ENCODE measurements around the gene ITPR1. TPM values are rescaled to one million over a fixed set of nuclear protein-coding genes. Genes with fewer than 3 reads are reported as not detected.

ITPR1 gene
- total RNA-seq, 1 experiment from 2014 or later: 13.8 TPM

GRCh38 chr3:4846543-4846942 is 353.4 kb downstream of the ITPR1 start:
- DNase-seq (ENCODE audit: low read depth): no peak
- in situ Hi-C loops (cut with HindIII; ENCODE audit: low pct_unique_long_range_greater_than_20kb, low sequenced_read_pairs): no loop called here

GRCh38 chr3:4848176-4848825 is 355.2 kb downstream of the ITPR1 start:
- in situ Hi-C loops (cut with HindIII; ENCODE audit: low pct_unique_long_range_greater_than_20kb, low sequenced_read_pairs): no loop called here
- no peak for DNase-seq (ENCODE audit: low read depth)

- in situ Hi-C loops (cut with HindIII; ENCODE audit: low pct_unique_long_range_greater_than_20kb, low sequenced_read_pairs): no loop called here
- no peak for DNase-seq (ENCODE audit: low read depth)
Measured at GRCh38 chr3:4849136-4849535, 356.0 kb downstream of the ITPR1 start.

- in situ Hi-C loops (cut with HindIII; ENCODE audit: low pct_unique_long_range_greater_than_20kb, low sequenced_read_pairs): no loop called here
- DNase-seq (ENCODE audit: low read depth): no peak
Measured at GRCh38 chr3:4849739-4850138, 356.6 kb downstream of the ITPR1 start.

- DNase-seq (ENCODE audit: low read depth): no peak
- in situ Hi-C loops (cut with HindIII; ENCODE audit: low pct_unique_long_range_greater_than_20kb, low sequenced_read_pairs): no loop called here
Measured at GRCh38 chr3:4850211-4850927, 357.2 kb downstream of the ITPR1 start.

GRCh38 chr3:4850928-4851265 is 357.7 kb downstream of the ITPR1 start:
- in situ Hi-C loops (cut with HindIII; ENCODE audit: low pct_unique_long_range_greater_than_20kb, low sequenced_read_pairs): no loop called here

GRCh38 chr3:4852780-4853748 is 359.9 kb downstream of the ITPR1 start:
- in situ Hi-C loops (cut with HindIII; ENCODE audit: low pct_unique_long_range_greater_than_20kb, low sequenced_read_pairs): no loop called here
- no peak for DNase-seq (ENCODE audit: low read depth)

More at GRCh38 chr3:4850928-4851265, 357.7 kb downstream of the ITPR1 start:
- DNase-seq (ENCODE audit: low read depth): no peak

- in situ Hi-C loops (cut with HindIII; ENCODE audit: low pct_unique_long_range_greater_than_20kb, low sequenced_read_pairs): no loop called here
- DNase-seq (ENCODE audit: low read depth): no peak
Measured at GRCh38 chr3:4853749-4854140, 360.6 kb downstream of the ITPR1 start.

- DNase-seq (ENCODE audit: low read depth): no peak
- in situ Hi-C loops (cut with HindIII; ENCODE audit: low pct_unique_long_range_greater_than_20kb, low sequenced_read_pairs): no loop called here
Measured at GRCh38 chr3:4855676-4856075, 362.5 kb downstream of the ITPR1 start.

GRCh38 chr3:4856136-4856535 is 363.0 kb downstream of the ITPR1 start:
- in situ Hi-C loops (cut with HindIII; ENCODE audit: low pct_unique_long_range_greater_than_20kb, low sequenced_read_pairs): no loop called here
- no peak for DNase-seq (ENCODE audit: low read depth)

- in situ Hi-C loops (cut with HindIII; ENCODE audit: low pct_unique_long_range_greater_than_20kb, low sequenced_read_pairs): no loop called here
- DNase-seq (ENCODE audit: low read depth): no peak
Measured at GRCh38 chr3:4856564-4856963, 363.4 kb downstream of the ITPR1 start.

GRCh38 chr3:4856986-4857385 is 363.8 kb downstream of the ITPR1 start:
- in situ Hi-C loops (cut with HindIII; ENCODE audit: low pct_unique_long_range_greater_than_20kb, low sequenced_read_pairs): no loop called here
- DNase-seq (ENCODE audit: low read depth): no peak

- no peak for DNase-seq (ENCODE audit: low read depth)
- in situ Hi-C loops (cut with HindIII; ENCODE audit: low pct_unique_long_range_greater_than_20kb, low sequenced_read_pairs): no loop called here
Measured at GRCh38 chr3:4859788-4860187, 366.6 kb downstream of the ITPR1 start.

- in situ Hi-C loops (cut with HindIII; ENCODE audit: low pct_unique_long_range_greater_than_20kb, low sequenced_read_pairs): no loop called here
Measured at GRCh38 chr3:4862973-4863372, 369.8 kb downstream of the ITPR1 start.

GRCh38 chr3:4864503-4864902 is 371.4 kb downstream of the ITPR1 start:
- in situ Hi-C loops (cut with HindIII; ENCODE audit: low pct_unique_long_range_greater_than_20kb, low sequenced_read_pairs): no loop called here

More at GRCh38 chr3:4862973-4863372, 369.8 kb downstream of the ITPR1 start:
- DNase-seq (ENCODE audit: low read depth): no peak

GRCh38 chr3:4865714-4866113 is 372.6 kb downstream of the ITPR1 start:
- no peak for DNase-seq (ENCODE audit: low read depth)

More at GRCh38 chr3:4864503-4864902, 371.4 kb downstream of the ITPR1 start:
- no peak for DNase-seq (ENCODE audit: low read depth)

GRCh38 chr3:4866866-4867265 is 373.7 kb downstream of the ITPR1 start:
- peak; percentile 16 for DNase-seq (ENCODE audit: low read depth)
- in situ Hi-C loops (cut with HindIII; ENCODE audit: low pct_unique_long_range_greater_than_20kb, low sequenced_read_pairs): no loop called here

More at GRCh38 chr3:4865714-4866113, 372.6 kb downstream of the ITPR1 start:
- in situ Hi-C loops (cut with HindIII; ENCODE audit: low pct_unique_long_range_greater_than_20kb, low sequenced_read_pairs): no loop called here

- in situ Hi-C loops (cut with HindIII; ENCODE audit: low pct_unique_long_range_greater_than_20kb, low sequenced_read_pairs): no loop called here
- no peak for DNase-seq (ENCODE audit: low read depth)
Measured at GRCh38 chr3:4877173-4877787, 384.1 kb downstream of the ITPR1 start.

Data from Caki2 (cell line).